Stimulated activated CD8-positive, alpha-beta memory T cell treated with anti-CD3 and anti-CD28 coated beads, Interleukin-7, amount 100 ng/mL, for 48 hours (primary cell): ENCODE data around the gene CHRNG.
"Not testable (repeated sequence)": the region's sequence is repeated elsewhere in the genome, so short reads cannot be mapped to it uniquely, and the experiment has no call there.

Source experiments
- DNase-seq, 2 donors: peaks; one replicate each; pipeline ENCODE4 v3.0.0-alpha.2; 2020; ENCODE audit warnings: low read depth in 1 of 2; ENCODE audit errors: extremely low read depth in 1 of 2

The CHRNG gene

GRCh38 chr2:232543928-232544631 is 4.6 kb downstream of the CHRNG start:
- DNase-seq = no peak

GRCh38 chr2:232544674-232545073 is 5.2 kb downstream of the CHRNG start:
- no peak for DNase-seq

DNA sequence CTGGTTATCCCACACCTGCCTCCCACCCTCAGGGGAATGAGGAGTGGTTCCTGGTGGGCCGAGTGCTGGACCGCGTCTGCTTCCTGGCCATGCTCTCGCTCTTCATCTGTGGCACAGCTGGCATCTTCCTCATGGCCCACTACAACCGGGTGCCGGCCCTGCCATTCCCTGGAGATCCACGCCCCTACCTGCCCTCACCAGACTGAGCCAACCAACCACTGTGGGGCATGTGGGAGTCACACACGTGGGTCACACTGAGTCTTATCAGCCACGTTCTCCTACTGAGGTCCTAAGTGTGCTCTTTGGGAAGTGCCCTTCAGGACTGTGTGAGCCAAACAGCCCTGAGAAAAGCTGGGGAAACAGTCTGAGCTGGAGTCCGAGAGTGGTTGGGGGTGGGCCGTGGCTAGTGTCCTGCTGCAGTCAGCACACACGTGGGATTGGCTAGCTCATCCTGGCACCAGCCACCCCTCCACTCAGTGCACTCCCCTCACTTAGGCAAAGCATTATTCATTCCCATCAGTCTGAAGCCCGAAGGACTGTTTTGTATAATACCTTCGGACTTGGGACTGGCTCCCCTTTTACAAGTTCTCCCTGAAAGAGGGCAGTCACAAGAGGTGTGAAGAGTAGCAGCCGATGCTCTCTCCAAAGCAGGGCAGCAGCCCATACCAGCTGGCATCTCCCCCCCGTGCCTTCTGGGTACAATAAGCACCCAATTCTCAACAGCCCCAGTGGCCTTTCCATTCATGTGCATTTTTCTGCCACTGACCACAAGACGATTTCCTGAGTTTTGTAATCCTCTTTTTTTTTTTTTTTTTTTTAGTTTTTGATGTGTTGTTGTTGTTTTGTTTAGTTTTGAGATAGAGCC is 6.3 kb downstream of the CHRNG start:
- DNase-seq = no peak

GRCh38 chr2:232547991-232548390 is 8.5 kb downstream of the CHRNG start:
- DNase-seq = no peak

DNA sequence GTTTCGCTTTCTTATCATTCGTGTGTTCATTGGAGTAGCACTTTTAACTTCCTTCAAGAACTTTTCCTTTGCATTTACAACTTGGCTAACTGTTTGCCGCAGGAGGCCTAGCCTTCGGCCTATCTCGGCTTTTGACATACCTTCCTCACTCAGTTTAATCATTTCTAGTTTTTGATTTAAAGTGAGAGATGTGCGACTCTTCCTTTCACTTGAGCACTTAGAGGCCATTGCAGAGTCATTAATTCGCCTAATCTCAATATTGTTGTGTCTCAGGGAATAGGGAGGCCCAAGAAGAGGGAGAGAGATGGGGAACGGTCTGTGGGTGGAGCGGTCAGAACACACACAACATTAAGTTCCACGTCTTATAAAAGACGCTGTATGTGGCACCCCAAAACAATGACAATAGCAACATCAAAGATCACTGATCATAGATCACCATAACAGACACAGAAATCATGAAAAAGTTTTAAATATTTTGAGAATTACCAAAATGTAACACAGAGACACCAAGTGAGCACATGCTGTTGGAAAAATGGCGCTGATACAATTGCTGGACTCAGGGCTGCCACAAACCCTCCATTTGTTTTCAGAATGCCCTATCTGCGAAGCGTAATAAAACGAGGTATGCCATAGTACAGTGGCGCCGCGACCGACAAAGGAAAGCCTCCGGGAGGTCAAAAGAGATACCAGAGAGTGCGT is 10.3 kb downstream of the CHRNG start:
- DNase-seq = no peak

- DNase-seq = peak; percentile 87 to 88
These were observed 11.1 kb downstream of the CHRNG start, which contains the start of the genes EIF4E2 and TIGD1 for GRCh38 chr2:232550354-232551249. Gene EIF4E2 (plus strand): TSS chr2:232550689. CDS start chr2:232550725, 36 bp downstream. Gene TIGD1 (minus strand): TSS chr2:232550557. CDS start chr2:232549882, 675 bp downstream.

DNA sequence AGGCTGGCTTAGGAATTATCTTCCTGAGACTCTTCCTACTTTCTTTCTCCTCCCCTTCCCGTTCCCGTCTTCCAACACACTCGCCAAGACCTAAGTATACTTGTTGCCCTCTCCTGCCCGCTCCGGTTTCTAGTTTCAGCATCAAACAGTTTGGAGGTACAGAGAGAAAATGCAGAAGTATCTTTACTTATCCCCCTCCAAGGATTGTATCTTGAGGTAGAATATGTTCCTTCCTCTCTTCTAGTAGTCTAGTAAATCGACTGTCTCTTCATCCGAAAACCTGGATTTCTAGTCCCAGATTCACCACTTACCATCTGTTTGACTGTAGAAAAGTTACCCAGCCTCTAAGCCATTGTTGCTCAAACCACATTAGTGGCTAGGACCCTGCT is 11.8 kb downstream of the CHRNG start:
- no peak for DNase-seq

GRCh38 chr2:232551776-232552175 is 12.3 kb downstream of the CHRNG start:
- DNase-seq = no peak

GRCh38 chr2:232556426-232556825 is 16.9 kb downstream of the CHRNG start:
- DNase-seq = no peak

DNA sequence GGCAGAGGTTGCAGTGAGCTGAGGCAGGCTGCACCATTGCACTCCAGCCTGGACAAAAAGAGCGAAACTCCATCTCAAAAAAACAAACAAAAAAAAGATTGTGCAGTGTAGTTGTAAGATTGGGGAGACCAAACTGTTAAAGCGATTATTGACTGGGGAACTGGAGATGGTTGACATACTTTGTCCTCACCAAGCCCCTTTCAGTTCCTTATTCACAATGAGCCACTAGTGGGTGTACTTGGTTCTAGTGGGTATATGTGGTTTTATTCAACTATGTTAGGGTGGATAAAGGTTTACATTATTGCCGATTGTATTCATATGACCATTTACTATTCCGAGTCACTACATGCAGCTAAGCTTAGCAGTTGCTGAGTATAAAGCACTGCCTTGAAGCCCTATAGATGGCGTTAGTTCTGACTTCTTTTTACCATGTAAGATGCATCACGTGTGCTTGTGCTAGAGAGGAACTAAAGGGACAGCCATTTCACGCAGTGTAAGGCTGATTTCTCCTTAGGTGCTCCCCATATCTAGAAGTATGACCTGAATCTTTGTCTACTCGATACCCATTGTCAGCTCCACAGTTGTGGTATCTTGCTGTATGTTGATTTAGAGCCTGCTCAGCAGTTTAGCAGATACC is 23.1 kb downstream of the CHRNG start:
- no peak for DNase-seq

DNA sequence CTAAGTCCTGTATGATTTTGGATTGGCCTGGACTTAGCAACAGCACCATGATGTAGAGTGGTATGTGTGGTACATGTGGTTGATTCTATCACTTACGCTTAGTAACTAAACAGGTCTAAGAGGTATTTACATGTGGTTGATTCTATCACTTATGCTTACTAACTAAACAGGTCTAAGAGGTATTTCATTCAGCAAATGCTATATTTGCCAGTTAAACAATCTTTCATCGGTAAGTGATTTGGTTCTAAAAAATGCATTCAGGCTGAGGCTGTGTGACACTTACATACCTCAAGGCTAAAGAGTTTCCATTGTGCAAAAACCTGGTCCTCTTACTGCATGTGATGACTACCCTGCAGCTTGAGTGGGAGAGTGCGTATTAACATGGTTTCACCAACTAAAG is 24.1 kb downstream of the CHRNG start:
- DNase-seq = no peak

DNA sequence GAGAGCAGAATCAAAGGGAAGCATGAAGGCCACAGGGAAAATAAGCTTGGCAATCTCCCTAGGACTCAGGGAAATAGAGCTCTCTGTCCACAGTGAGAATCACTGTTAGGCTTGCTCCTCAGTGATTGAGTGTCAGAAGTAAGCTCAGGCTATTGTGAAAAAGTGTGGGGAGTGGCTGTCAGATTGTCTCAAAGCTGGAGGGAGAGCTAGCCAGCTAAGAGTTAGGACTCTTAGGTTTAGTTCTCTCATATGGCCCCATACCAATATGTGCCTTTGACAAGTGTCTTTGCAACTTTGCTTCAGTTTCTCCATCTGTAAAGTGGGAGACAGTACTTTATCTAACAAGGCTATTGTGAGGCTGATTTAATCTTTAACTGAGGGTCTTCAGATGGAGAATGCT is 28.2 kb downstream of the CHRNG start:
- no peak for DNase-seq

DNA sequence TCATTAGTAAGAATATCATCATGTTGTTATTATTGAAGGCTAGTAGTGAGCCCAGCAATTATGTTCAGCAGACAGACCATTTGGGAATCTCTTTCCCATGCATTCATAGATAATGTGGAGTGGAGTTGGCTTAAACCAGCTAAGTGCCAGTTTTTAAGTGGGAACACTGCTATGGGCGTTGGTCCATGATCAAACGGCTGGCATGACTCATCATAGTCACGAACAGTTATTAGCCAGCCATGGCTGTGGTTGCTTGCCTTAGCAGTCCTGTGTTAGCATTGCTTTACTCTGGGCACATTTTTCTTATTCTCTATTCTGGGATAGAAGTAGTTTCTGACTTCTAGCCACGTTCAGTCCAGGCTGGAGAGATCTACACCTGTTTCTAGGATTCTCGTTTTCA is 28.7 kb downstream of the CHRNG start:
- DNase-seq = no peak

- DNase-seq = no peak
These were observed 30.0 kb downstream of the CHRNG start for GRCh38 chr2:232569541-232569940.

GRCh38 chr2:232570481-232570880 is 31.0 kb downstream of the CHRNG start:
- DNase-seq = not testable (repeated sequence)

- DNase-seq = no peak
These were observed 31.6 kb downstream of the CHRNG start for GRCh38 chr2:232571026-232571474.

DNA sequence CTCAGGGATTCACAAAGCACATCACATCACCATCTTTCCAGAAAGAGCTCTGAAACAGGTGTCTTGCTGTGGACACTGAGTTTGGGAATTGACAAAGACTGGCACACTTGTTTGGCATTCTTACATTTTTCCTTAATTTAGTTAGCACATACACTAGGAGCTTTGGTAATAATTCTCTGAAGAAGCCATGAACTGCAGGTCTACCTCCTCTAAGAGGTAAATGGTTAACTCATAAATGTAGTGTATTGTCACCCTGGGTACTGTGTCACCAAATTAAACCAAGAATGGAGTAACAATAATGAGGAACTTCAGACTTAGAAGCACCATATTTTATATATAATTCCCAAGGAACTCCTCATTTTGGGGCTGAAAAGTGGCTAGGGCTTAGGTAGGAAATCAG is 33.5 kb downstream of the CHRNG start:
- DNase-seq = no peak

- DNase-seq = no peak
These were observed 34.4 kb downstream of the CHRNG start for GRCh38 chr2:232573771-232574435.

GRCh38 chr2:232574674-232575403 is 35.3 kb downstream of the CHRNG start:
- DNase-seq = no peak
